ENCODE data around the gene SLAIN1.
A peak's percentile ranks its signal among the peaks of the same experiment; 100 is the strongest.

SLAIN1 gene

GRCh38 chr13:77693449-77693940 lies 4.0 kb upstream of the SLAIN1 start:
- no peak overlapping the region for H3K4me3 ChIP-seq (ENCODE audit: low read depth, low read length)
- DNase-seq (ENCODE audit: low read depth): no peak
- no peak for TF ChIP-seq MAX (IDR thresholded peaks at IDR 0.05; ENCODE audit: low read depth, low read length)
- TF ChIP-seq CTCF (IDR thresholded peaks at IDR 0.05; ENCODE audit: low read depth, low read length): no peak
- TF ChIP-seq POLR2A (IDR thresholded peaks at IDR 0.05; ENCODE audit: extremely low read depth, insufficient read length): no peak
- no peak for TF ChIP-seq MYC (IDR thresholded peaks at IDR 0.05; ENCODE audit: low read depth, low read length)

GRCh38 chr13:77696006-77696878 lies 1.2 kb upstream of the SLAIN1 start:
- H3K4me3 ChIP-seq (ENCODE audit: low read depth, low read length): no peak overlapping the region
- 0 out of 2 replicates have a peak, but pooled peaks have one; percentile 11 for TF ChIP-seq MAX (IDR thresholded peaks at IDR 0.05; ENCODE audit: low read depth, low read length)
- TF ChIP-seq CTCF (IDR thresholded peaks at IDR 0.05; ENCODE audit: low read depth, low read length): no peak
- no peak for DNase-seq (ENCODE audit: low read depth)

- TF ChIP-seq MYC (IDR thresholded peaks at IDR 0.05; ENCODE audit: low read depth, low read length) (no peak), CTCF (IDR thresholded peaks at IDR 0.05; ENCODE audit: low read depth, low read length) (no peak), POLR2A (IDR thresholded peaks at IDR 0.05; ENCODE audit: extremely low read depth, insufficient read length) (no peak), MAX (IDR thresholded peaks at IDR 0.05; ENCODE audit: low read depth, low read length) (no peak)
Observed at GRCh38 chr13:77696879-77697216, 639 bp upstream of the SLAIN1 start.

GRCh38 chr13:77698201-77699058 lies 943 bp downstream of the SLAIN1 start:
- peak; percentile 75 for DNase-seq (ENCODE audit: low read depth)
- no peak for TF ChIP-seq CTCF (IDR thresholded peaks at IDR 0.05; ENCODE audit: low read depth, low read length)
- peak; percentile 53; the same call in 1 of the 2 replicates for TF ChIP-seq MAX (IDR thresholded peaks at IDR 0.05; ENCODE audit: low read depth, low read length)
- TF ChIP-seq POLR2A (IDR thresholded peaks at IDR 0.05; ENCODE audit: extremely low read depth, insufficient read length): no peak
- 0 out of 2 replicates have a peak, but pooled peaks have one; percentile 55 for TF ChIP-seq MYC (IDR thresholded peaks at IDR 0.05; ENCODE audit: low read depth, low read length)
- H3K4me3 ChIP-seq (ENCODE audit: low read depth, low read length): peak overlapping the region; percentile 72

More at GRCh38 chr13:77696879-77697216, 639 bp upstream of the SLAIN1 start:
- peak overlapping the region; percentile 50 for H3K4me3 ChIP-seq (ENCODE audit: low read depth, low read length)
- no peak for DNase-seq (ENCODE audit: low read depth)

GRCh38 chr13:77699059-77699680 lies 1.7 kb downstream of the SLAIN1 start:
- TF ChIP-seq POLR2A (IDR thresholded peaks at IDR 0.05; ENCODE audit: extremely low read depth, insufficient read length) (no peak), MAX (IDR thresholded peaks at IDR 0.05; ENCODE audit: low read depth, low read length) (no peak), MYC (IDR thresholded peaks at IDR 0.05; ENCODE audit: low read depth, low read length) (no peak), CTCF (IDR thresholded peaks at IDR 0.05; ENCODE audit: low read depth, low read length) (no peak)
- DNase-seq (ENCODE audit: low read depth): peak; percentile 11
- peak overlapping the region; percentile 72 for H3K4me3 ChIP-seq (ENCODE audit: low read depth, low read length)

All from NB4 (cell line).